Measurements from ENCODE around the gene TXNDC11.

- TF ChIP-seq CTCF (conservative IDR thresholded peaks at IDR 0.05) = no peak
- TF ChIP-seq EZH2 (IDR thresholded peaks at IDR 0.05; ENCODE audit: low read depth) = no peak
Measured at GRCh38 chr16:11759163-11759834, 16.6 kb upstream of the TXNDC11 start.

All from PC-9 (cell line).